ENCODE measurements around the gene FNDC1.

DNA sequence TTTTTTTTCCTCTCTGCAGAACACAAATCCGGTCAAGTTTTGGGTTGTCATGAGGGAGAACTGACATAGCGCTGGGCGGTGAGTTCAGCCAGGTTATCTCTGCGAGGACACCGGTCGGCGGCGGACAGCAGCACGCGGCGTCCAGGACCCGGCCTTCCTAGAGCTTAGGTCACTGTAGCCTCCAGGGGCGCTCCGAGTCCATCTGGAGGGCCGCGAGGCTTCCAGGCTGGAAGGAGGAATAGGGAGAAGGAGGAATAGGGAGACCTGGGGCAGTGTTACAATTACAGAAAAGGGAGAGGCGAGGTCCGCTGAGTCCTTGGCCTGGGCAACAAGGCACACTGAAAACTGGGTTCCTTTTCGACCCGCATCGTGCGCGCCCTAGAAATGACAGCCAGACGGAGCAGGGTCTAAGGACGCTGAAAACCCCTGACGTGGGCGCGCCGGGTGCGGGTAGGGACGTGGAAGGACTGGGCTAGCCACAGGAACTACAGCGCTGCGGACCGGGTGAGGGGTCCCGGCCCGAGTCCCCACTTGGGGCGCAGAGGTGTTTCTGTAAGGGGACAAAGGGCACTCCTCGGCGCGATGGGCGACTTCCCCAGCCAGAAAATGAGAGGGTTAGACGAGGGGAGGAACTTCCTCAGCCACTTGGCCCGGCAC lies 536 bp upstream of the FNDC1 start:
- TF ChIP-seq, protein P1, sequence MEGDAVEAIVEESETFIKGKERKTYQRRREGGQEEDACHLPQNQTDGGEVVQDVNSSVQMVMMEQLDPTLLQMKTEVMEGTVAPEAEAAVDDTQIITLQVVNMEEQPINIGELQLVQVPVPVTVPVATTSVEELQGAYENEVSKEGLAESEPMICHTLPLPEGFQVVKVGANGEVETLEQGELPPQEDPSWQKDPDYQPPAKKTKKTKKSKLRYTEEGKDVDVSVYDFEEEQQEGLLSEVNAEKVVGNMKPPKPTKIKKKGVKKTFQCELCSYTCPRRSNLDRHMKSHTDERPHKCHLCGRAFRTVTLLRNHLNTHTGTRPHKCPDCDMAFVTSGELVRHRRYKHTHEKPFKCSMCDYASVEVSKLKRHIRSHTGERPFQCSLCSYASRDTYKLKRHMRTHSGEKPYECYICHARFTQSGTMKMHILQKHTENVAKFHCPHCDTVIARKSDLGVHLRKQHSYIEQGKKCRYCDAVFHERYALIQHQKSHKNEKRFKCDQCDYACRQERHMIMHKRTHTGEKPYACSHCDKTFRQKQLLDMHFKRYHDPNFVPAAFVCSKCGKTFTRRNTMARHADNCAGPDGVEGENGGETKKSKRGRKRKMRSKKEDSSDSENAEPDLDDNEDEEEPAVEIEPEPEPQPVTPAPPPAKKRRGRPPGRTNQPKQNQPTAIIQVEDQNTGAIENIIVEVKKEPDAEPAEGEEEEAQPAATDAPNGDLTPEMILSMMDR (IDR thresholded peaks at IDR 0.05) = peak in 1 of 3 donors; percentile 34
- TF ChIP-seq EP300 (IDR thresholded peaks at IDR 0.05) (no peak), POLR2A (IDR thresholded peaks at IDR 0.05) (no peak)

Data from ovary (tissue), 3 donors.